ENCODE data around the gene GRAMD1A.
"Not testable (repeated sequence)": the region's sequence is repeated elsewhere in the genome, so short reads cannot be mapped to it uniquely, and the experiment has no call there.

GRAMD1A gene

DNA sequence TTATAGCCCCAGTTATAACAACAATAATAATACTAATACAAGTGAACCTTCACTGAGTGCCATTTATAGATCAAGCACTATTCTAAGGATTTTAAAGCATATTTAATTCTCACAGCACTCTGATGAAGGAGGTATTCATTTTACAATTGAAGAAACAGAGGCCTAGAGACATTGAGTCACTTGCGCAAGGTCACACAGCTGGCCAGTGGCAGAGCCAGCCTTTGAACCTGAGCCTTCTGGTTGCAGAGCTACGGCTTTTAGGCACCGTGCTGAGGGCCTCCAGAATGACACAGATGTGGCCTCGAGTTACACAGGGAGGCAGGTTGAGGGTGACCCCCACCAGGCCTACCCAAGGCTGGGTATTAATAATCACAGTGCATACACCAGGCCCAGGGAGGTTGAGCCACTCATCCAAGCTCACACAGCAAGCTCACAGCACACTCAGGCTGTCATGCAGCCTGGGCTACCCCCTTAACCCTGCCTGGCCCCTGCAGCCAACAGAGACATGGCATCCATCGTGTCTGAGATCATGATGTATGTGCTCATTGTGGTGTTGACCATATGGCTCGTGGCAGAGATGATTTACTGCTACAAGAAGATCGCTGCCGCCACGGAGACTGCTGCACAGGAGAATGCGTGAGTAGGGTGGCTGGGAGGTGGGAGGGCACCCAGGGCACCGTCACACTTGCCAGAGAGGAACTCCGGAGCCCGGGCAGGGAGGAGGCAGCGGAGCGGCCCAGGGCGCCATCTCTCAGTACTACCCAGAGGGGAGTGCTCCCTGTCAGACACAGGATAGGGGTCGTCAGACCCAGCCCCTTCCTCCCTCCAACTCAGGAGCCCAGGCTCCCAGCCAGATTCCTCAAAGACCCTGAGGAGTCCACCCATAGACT, 38.7 kb downstream of the GRAMD1A start:
- DNase-seq (ENCODE audit: low read depth): no peak

DNA sequence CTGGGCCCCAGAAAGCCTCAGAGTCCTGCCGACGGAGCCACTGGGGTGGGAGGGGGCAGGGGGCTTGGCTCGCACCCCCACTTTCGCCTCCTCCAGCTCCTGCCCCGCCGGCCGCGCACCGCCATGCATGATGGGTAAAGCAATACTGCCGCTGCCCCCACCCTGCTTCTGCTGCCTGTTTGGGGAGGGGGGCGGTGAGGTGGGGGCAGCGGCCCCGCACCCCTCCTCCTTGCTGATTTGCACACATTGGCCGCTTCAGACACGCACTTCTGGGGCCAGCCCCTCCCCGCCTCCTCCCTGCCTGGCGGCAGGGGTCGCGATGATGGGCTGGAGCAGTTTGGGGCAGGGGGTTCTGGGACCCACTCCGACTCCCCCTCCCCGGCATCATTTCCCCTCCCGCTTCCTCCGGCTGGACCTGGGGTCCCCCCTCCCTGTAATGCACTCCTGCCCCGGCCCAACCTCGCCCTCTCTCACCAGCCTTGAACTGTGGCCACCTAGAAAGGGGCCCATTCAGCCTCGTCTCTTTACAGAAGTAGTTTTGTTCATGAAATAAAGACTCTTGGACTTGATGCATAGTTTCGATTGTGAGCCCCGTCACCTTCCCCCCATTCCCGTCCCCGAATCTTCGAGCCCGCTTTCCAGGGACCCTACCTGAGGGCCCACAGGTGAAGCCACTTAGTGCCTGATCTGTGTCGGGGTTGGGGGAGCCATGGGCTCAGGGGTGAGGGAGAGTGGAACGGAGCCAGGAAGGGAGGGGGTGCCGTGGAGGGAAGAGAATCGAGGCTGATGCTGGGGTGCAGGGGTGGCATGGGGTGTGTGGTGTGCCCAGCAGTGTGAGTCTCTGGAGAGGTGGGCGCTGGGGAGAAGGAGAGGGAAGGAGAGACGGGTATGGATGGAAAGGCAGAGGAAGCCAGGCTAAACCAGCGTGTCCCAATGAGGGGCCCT, 40.0 kb downstream of the GRAMD1A start:
- DNase-seq (ENCODE audit: low read depth): no peak

DNA sequence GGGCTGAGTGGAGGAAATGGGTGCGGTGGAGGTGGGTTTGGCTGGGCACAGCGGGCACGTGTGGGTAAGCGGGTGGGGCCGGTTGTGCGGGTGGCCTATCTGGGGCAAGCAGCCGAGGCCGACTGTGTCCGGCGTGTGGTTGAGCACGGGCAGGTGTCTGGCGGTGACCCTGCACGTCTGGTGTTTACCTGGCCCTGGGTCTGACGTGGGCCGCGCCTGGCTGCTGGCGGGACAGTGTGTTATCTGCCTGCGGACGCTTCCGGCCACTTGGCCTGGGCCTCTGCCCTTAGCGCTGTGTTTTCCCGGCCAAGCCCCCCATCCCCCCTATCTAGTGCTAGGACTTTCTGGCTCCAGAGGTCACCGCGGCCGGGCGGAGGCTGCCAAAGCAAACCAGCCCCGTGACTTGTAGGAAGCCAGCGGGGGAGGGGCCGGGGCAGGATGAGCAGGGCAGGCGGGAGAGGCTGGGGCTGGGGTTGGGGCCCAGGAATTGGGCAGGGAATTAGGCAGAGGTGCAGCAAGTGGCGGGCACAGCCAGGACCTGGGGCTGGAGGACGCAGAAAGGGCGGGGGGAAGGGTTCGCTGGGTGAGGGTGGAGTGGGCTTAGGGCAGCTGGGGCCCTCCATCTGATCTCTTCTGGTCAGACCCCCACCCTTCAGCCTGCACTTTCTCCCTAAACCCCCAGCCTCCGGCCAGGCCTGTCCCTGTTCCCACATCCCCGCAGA, 40.9 kb downstream of the GRAMD1A start:
- DNase-seq (ENCODE audit: low read depth): no peak

DNA sequence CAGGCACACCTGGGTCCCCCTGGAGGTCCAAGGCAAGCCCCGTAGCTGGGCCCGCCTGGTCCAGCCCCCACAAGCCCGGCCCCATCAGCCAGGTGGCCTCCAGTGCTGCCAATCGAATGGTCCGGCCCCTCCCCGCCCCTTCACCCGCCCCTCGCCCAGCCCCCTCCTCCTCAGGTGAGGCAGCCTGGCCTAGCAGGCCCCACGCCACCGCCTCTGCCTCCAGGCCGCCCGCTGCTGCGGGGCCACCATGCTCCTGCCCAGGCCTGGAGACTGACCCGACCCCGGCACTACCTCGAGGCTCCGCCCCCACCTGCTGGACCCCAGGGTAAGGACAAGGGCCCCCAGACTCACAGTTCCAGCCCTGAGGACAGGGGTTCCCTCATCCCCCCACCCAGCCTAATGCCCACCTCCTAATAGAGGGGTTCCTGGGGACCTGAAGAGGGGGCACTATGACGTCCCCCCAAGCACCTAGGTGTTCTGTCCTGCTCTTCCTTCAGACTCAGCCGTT, 41.5 kb downstream of the GRAMD1A start, which contains the start of gene HPN:
TSS of gene HPN (plus strand) at position 174 of the 508 bp plus-strand sequence. CDS start 786 bp downstream, outside the sequence.
- no peak for DNase-seq (ENCODE audit: low read depth)

DNA sequence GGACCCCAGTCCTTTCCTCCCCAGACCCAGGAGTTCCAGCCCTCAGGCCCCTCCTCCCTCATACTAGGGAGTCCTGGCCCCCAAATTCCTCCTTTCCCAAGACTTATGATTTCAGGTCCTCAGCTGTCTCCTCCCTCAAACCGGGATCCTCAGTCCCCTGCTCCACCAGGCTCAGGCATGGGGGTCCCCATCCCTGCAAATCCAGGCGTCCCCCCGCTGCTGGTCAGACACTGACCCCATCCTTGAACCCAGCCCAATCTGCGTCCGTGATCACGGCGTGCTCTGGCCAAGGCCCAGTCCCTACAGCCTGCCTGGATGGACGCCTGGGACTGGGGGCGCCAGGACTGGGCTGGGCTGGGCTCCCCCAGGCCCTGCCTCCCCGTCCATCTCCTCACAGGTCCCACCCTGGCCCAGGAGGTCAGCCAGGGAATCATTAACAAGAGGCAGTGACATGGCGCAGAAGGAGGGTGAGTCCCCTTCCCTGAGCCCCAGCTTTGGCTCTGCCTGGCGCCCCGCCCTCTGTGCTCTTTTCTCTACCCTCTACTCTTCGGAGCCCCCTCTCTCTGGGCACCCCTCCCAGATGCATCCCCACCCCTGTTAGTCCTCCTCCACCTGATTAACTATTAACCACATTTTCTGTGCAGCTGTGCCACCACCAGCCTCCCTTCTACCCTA, 42.1 kb downstream of the GRAMD1A start:
- no peak for DNase-seq (ENCODE audit: low read depth)

DNA sequence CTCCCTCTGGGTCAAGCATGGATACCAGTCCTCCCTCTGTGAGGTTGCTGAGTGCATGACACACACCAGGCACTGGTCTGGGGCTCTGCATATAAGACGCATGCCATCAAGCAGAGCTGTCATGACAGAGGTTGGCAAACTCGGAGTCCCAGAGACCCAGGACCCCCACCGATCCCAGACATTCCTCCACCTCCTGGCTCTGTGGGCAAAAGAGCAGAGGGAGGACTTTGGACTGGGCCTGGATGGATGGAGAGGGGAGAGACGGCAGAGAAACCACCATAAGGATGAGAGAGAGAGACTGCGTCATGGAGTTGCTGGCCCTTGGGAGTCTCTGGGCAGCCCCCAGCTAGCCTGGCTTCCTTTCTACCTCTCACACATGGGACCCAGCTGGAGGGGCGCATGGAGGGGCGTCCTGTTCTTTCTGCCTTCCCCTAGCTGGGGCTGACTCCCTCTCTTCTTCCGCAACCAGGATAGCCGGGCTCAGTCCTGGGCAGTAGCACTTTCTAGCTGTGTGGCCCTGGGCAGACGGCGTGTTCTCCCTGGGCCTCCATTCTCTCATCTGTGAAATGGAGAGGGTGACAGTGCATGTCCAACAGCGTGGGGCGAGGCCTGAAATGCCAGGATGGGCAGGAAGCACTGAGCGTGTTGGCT, 43.0 kb downstream of the GRAMD1A start:
- no peak for DNase-seq (ENCODE audit: low read depth)

DNA sequence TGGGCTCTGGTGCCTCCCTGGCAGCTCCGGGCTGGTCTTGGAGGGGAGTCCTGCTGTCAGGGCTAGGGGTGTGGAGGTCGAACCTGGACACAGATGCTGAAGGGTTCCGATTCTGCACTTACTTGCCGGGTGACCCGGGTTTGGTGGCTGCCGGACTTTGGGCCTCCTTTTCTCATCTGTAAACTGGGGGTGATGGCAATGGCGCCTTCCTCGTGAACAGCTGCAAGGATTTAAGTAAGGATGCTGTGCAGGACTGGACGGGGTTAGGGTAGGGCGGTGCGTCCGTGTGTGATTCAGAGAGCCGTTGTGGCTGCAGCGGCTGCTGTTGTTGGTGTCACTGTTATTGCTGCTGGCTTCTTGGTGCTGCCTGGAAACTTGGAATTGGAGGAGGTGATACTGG, 43.8 kb downstream of the GRAMD1A start:
- no peak for DNase-seq (ENCODE audit: low read depth)

DNA sequence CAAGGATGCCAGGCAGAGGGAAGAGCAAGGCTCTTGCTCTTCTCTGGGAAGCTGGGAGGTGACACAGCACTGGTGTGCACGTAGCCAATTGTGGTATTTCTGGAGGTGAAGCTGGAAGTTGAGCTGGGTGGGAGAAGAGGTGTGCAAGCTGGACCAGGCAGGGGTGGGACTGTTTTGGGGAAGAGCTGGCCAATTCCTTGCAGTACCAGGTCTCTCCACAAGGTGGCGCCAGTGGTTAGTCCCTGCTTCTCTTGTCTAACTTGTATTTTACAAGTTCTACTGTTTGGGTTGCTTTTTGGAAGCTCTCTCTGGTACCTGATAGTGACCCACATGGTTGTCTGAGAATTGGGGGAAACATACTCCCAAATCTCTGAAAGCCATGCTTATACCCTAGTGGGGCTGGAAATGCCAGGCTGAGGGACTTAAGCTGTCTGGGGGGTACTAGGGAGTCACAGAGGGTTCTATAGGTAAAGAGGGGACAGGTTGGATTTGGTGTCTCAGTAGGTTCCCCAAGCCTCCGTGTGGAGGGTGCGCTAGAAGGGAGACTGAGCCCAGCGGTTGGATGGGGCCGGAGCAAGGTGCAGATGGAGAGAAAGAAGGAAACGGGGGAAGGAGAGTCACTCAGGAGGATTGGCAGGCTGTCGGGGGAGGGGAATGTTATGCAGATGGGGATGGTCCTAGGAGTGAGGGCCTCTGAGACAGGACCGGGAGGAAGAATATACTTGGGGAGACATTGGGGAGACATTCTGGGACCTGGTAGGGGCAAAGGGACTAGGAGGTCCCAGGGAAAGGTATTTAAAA, 44.4 kb downstream of the GRAMD1A start:
- peak; percentile 57 for DNase-seq (ENCODE audit: low read depth)

DNA sequence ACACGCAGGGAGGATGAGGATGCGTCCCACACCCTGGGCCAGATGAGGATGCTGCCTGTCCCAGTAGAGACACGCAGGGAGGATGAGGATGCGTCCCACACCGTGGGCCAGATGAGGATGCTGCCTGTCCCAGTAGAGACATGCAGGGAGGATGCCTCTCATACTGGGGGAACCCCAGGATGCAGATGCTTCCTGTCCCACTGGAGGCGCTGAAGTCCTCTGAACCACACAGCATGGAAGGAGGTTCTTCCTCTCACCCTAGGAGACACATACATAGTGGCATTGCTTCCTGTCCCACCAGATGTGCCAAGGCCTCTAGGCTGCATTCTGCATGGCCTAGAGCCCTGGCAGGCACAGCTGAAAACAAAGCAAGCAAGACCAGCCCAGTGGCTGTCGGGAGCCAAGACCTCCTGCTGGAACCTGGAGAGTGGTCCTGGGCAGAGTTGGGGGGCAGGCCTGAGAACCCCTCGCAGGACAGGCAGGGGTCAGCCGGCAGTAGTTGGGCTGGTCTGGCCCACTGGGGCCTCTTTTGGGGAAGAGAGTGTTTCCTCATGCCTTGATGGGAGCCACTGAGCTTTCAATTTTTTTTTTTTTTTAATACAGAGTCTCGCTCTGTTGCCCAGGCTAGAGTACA, 45.7 kb downstream of the GRAMD1A start:
- no peak for DNase-seq (ENCODE audit: low read depth)

DNA sequence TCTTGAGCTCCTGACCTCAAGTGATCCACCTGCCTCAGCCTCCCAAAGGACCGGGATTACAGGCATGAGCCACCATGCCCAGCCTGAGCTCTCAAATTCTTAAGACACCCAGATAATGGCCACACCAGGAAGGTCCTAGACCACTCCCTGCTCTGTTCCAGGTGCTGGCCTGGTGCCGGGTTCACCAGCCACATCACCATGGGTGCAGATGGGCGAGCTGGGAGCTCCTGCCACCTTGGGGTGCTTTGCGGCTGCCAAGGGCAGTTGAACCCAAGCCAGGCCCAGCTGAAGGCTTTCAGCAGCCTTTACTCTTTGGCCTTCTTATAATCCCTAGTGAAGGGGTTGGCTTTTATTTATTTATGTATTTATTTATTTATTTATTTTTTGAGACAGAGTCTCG, 46.3 kb downstream of the GRAMD1A start:
- DNase-seq (ENCODE audit: low read depth): no peak

DNA sequence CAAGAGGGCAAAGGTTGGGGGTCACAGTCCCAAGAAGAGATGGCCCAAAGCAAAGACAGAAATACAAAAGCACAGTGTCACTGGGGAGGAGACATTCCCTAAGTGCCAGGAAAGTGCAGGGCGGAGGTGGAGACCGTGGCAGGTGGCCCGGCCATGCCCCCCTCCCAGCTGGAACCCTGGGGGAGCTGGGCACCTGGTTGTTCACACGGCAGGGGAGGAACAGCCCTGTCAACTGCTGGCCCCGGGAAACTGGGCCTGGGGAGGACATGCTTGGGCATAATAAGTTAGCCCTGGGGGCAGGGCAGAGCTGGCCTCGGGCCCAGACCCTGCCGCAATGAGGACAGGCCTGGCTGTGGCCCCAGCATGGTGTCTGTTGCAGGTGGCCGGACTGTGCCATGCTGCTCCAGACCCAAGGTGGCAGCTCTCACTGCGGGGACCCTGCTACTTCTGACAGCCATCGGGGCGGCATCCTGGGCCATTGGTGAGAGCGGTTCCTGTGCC, 48.8 kb downstream of the GRAMD1A start:
- no peak for DNase-seq (ENCODE audit: low read depth)

DNA sequence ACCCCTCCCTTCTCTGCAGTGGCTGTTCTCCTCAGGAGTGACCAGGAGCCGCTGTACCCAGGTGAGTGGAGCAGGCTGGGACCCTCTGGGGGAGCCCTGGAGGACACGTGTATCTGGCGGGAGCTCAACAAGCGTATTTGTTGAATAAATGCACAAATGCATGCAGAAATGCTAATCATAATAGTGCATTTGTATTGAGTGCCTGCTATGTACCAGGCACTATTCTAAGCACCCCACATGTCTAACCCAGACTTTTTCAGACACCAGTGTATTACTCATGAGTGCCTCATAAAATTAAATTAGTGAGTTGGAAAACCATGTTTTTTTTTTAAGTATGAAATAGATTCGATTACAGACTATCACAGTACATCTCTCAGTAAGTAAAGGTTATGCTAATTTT, 49.3 kb downstream of the GRAMD1A start:
- DNase-seq (ENCODE audit: low read depth): no peak

DNA sequence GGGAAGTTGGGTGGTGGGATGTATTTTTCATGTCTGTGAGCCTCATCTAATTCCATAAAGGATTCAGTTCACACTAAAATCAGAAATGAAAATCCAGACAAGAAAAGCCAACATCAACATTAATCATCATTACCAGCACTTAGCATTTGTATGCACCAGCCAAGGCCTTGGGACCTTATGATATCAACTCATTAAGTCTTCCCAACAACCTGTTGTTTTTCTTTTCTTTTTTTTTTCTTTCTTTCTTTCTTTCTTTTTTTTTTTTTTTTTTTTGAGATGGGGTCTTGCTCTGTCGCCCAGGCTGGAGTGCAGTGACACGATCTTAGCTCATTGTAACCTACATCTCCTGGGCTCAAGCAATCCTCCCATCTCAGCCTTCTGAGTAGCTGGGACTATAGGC, 50.5 kb downstream of the GRAMD1A start:
- not testable (repeated sequence) for DNase-seq (ENCODE audit: low read depth)

DNA sequence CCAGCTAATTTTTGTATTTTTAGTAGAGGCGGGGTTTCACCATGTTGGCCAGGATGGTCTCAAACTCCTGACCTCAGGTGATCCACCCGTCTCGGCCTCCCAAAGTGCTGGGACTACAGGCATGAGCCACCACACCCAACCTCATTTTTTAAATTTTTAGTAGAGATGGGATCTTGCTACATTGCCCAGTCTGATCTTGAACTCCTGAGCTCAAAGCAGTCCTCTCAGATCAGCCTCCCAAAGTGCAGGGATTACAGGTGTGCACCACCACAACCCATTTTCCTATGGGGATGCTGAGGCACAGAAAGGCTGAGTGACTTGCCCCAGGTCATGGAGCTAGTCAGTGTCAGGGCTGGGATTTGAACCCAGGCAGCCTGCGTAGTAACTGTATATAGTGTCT, 51.1 kb downstream of the GRAMD1A start:
- not testable (repeated sequence) for DNase-seq (ENCODE audit: low read depth)

DNA sequence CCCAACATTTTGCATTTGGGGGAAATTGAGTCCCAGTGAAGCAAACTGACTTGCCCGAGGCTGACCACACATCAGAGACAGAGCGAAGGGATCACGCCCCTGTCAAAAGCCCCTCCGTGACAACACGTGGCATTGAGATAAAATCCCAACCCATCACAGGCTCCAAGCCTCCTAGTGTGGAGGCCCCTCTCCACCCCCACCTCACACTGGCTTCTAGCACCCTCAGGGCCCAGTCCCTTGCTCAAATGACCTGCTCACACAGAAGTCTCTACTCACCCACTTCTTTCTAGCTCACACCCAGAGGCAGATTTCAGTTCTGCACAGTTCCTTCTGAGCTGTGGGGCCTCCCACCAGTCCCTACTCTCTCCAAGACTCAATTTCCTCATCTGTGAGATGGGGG, 51.7 kb downstream of the GRAMD1A start:
- no peak for DNase-seq (ENCODE audit: low read depth)

DNA sequence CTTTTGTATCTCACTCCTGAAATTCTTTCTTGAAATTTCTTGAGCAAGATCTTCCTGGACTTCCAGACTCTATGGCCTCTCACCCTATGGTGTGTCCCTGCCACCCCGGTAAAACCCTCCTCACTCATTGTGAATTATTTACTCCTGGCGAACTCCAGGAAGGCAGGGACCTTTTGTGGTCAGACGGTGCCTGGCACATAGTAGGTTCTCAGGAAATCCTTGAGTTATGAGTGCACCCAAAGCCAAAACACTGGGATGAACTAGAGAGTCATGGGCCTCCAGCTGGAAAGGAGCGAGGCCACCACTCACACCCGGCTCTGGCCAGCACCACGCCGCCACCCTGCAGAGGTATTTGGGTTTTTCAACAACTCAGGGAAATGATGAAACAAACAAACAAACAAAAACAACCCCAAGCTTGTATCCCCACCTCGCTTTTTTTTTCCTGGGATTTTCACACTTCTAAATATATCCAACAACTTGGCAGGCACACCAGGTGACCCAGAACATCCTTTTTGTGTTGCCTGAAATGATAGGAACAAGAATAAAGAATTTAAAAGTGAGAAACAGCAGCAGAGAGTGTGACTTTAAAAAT, 52.6 kb downstream of the GRAMD1A start:
- DNase-seq (ENCODE audit: low read depth): no peak

DNA sequence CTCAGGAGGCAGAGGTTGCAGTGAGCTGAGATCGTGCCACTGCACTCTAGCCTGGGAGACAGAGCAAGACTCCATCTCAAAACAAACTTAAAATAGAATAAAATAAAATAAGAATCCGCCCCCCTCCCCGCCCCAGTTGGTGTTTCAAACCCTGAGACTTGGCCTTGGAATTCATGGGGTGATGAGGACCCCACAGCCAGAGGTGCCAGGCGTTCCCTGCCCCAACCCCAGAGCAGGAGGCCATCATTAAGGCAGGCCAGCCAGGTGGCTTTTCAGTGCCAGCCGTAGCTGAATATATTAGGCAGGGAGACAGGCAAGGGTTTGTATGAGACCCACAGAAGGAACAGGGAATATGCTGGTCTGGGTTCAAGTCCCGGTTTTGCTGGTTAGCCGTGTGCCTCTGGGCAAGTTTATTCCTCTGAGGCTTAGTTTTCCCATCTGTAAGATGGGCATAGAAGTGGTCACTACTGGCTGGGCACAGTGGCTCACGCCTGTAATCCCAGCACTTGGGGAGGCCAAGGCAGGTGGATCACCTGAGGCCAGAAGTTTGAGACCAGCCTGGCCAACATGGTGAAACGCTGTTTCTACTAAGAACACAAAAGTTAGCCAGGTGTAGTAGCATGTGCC, 53.7 kb downstream of the GRAMD1A start:
- no peak for DNase-seq (ENCODE audit: low read depth)

DNA sequence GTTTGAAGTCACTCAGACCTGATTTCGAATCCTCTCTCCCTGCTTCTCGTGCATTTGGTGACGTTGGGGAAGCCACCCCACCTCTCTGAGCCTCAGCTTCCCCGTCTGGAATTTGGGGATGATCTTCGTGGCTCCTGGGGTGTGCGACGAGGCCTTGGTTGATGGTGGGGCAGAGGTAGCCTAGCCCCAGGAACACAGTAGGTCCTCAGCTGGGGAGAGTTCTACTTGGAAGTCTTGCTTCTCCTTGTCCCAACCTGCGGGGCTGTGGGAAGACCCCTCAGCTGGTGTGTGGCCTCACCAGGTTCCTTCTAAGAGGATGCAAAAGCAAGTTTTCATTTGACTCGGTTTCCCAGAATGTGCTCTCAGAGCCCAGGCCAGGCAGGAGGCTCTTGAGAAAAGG, 54.5 kb downstream of the GRAMD1A start:
- DNase-seq (ENCODE audit: low read depth): no peak

All from activated T-helper 9 cell treated with anti-CD3 and anti-CD28 coated beads, Interleukin-2, amount 50 U/mL, for 16 hours (primary cell).